GM08714 (cell line): Measurements from ENCODE around the gene EEF2KMT.

Experiments
- H3K4me3 ChIP-seq: fragments of 200-500 bp; sonication (Bioruptor generic); 2 replicates; pipeline ENCODE4 v1.5.1; 2014; ENCODE audit warnings: mild to moderate bottlenecking, low read length, inconsistent platforms
- ZNF274 ChIP-seq: IDR thresholded peaks from 2 replicates; pipeline ENCODE4 v1.6.1; 2012; ENCODE audit warnings: mild to moderate bottlenecking, low read depth, low read length

EEF2KMT gene

GRCh38 chr16:5036228-5037156 is 61.1 kb downstream of the EEF2KMT start:
- TF ChIP-seq ZNF274: no peak
- H3K4me3 ChIP-seq: no peak overlapping the region

GRCh38 chr16:5035909-5036227 is 61.7 kb downstream of the EEF2KMT start:
- no peak for TF ChIP-seq ZNF274
- H3K4me3 ChIP-seq: no peak overlapping the region
